ENCODE measurements around the gene BICDL1.

DNA sequence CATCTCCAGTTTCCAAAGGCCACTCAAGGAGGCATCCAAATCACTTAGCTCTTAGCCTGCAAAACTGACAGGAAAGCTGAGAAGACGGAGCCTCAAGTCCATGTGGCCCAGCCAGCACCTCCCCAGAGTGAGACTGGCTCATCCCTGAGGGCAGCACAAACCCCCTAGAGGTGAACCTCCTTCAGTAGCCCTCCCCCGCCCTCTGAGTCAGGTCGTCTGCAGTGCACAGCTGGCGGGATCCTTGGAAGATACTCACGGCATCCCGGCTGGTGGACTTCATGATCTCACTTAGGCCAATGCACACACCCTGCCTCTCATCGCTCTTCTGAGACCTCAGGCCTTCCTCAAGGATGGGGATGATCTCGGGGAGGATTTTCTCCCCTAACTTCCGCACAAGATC, 151.6 kb downstream of the BICDL1 start:
- TF ChIP-seq EZH2 (IDR thresholded peaks at IDR 0.05; ENCODE audit: borderline replicate concordance, low read depth, low read length, poor library complexity, severe bottlenecking), result no peak
- TF ChIP-seq, protein P1, sequence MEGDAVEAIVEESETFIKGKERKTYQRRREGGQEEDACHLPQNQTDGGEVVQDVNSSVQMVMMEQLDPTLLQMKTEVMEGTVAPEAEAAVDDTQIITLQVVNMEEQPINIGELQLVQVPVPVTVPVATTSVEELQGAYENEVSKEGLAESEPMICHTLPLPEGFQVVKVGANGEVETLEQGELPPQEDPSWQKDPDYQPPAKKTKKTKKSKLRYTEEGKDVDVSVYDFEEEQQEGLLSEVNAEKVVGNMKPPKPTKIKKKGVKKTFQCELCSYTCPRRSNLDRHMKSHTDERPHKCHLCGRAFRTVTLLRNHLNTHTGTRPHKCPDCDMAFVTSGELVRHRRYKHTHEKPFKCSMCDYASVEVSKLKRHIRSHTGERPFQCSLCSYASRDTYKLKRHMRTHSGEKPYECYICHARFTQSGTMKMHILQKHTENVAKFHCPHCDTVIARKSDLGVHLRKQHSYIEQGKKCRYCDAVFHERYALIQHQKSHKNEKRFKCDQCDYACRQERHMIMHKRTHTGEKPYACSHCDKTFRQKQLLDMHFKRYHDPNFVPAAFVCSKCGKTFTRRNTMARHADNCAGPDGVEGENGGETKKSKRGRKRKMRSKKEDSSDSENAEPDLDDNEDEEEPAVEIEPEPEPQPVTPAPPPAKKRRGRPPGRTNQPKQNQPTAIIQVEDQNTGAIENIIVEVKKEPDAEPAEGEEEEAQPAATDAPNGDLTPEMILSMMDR (conservative IDR thresholded peaks at IDR 0.05; ENCODE audit: low read depth, low read length), result no peak

All from A673 (cell line).